Fibroblast of lung (primary cell): Measurements from ENCODE around the gene TMEM126A. TPM values are rescaled to one million over a fixed set of nuclear protein-coding genes. Genes with fewer than 3 reads are reported as not detected.

ENCODE experiments used
- DNase-seq, 2 donors: peaks; one replicate each; pipeline versions ENCODE4 v3.0.0 to v3.0.0-alpha.2; 2010; ENCODE audit warnings: low read depth in 2 of 2
- H2AFZ ChIP-seq: 2 replicates; pipeline ENCODE4 v1.5.1; 2012; ENCODE audit warnings: low read length, control low read depth, inconsistent platforms
- H3K27ac ChIP-seq: 2 replicates; pipeline ENCODE4 v1.5.1; 2011; ENCODE audit warnings: low read length, control low read depth; ENCODE audit not compliant: insufficient read depth
- H3K27me3 ChIP-seq: 2 replicates; pipeline ENCODE4 v1.5.1; 2011; ENCODE audit warnings: mild to moderate bottlenecking, low read length; ENCODE audit not compliant: control insufficient read depth, insufficient read depth
- H3K36me3 ChIP-seq: 2 replicates; pipeline ENCODE4 v1.5.1; 2011; ENCODE audit warnings: low read length; ENCODE audit not compliant: control insufficient read depth, insufficient read depth
- H3K4me1 ChIP-seq: 2 replicates; pipeline ENCODE4 v1.5.1; 2011; ENCODE audit warnings: low read length; ENCODE audit not compliant: control insufficient read depth, insufficient read depth; ENCODE audit errors: extremely low read depth
- H3K4me2 ChIP-seq: 2 replicates; pipeline ENCODE4 v1.5.1; 2011; ENCODE audit warnings: low read length, control low read depth; ENCODE audit not compliant: insufficient read depth; ENCODE audit errors: extremely low read depth
- H3K4me3 ChIP-seq, 4 experiments: fragments of 200-600 bp in 1 of 4; sonication (generic) in 1 of 4; replicated peaks in 1 of 4; 2 replicates each; pipeline ENCODE4 v1.5.1; 2011 to 2016; ENCODE audit warnings: low read length in 4 of 4, low read depth in 3 of 4, mild to moderate bottlenecking in 3 of 4, control low read depth in 2 of 4, inconsistent platforms in 1 of 4, mixed read lengths in 1 of 4; ENCODE audit not compliant: insufficient read depth in 1 of 4; ENCODE audit errors: control extremely low read depth in 1 of 4
- H3K79me2 ChIP-seq: 2 replicates; pipeline ENCODE4 v1.5.1; 2012; ENCODE audit warnings: mild to moderate bottlenecking, low read length, inconsistent platforms; ENCODE audit not compliant: control insufficient read depth, insufficient read depth
- H3K9ac ChIP-seq: 2 replicates; pipeline ENCODE4 v1.5.1; 2011; ENCODE audit warnings: mild to moderate bottlenecking, low read length, control low read depth; ENCODE audit not compliant: insufficient read depth
- H3K9me3 ChIP-seq: 2 replicates; pipeline ENCODE4 v1.5.1; 2012; ENCODE audit warnings: low read depth, low read length; ENCODE audit not compliant: control insufficient read depth, insufficient read depth
- H4K20me1 ChIP-seq: 2 replicates; pipeline ENCODE4 v1.5.1; 2011; ENCODE audit warnings: low read length; ENCODE audit not compliant: control insufficient read depth, insufficient read depth; ENCODE audit errors: extremely low read depth
- CTCF ChIP-seq, 2 donors: IDR thresholded peaks in 1 of 2; conservative IDR thresholded peaks in 1 of 2; 1 replicate in 1 of 2; 2 replicates in 1 of 2; pipeline ENCODE4 v1.5.1; 2011 to 2012; ENCODE audit warnings: low read length in 2 of 2, control low read depth in 1 of 2, inconsistent platforms in 1 of 2, low read depth in 1 of 2, mild to moderate bottlenecking in 1 of 2
- EZH2 ChIP-seq: IDR thresholded peaks from 2 replicates; pipeline ENCODE4 v1.5.1; 2012; ENCODE audit warnings: low read length, control low read depth, mild to moderate bottlenecking; ENCODE audit errors: missing control alignments
- polyA plus RNA-seq, 2 donors: library from polyadenylated mRNA; depleted of rRNA in 1 of 2; stranded (reverse) in 1 of 2; unstranded in 1 of 2; fragments of >200 nt; gene quantifications; 2 replicates each; pipeline ENCODE4 v1.2.1, GENCODE V29; 2011 to 2012; ENCODE audit warnings: missing spikeins in 1 of 2
- total RNA-seq: library from RNA; depleted of rRNA; stranded (reverse); fragments of >200 nt; gene quantifications from 2 replicates; pipeline ENCODE4 v1.2.1, GENCODE V29; 2014

The TMEM126A gene
- total and polyA plus RNA-seq, 2 donors (not counting 1 experiment from before 2014, with no cell fraction given): 36.0 to 76.6 TPM

- H3K4me1 ChIP-seq: peaks cover 21% of the 10 kb centered on the region
- peak; percentile 51 to 67 for DNase-seq
- H3K4me3 ChIP-seq: peak overlapping the region; percentile 42 to 71 (median 60)
- no peaks in the 10 kb centered on the region for H4K20me1 ChIP-seq
- H3K4me2 ChIP-seq: peak overlapping the region; percentile 68
- no peaks in the 10 kb centered on the region for H3K79me2 ChIP-seq
- no peaks in the 10 kb centered on the region for H3K36me3 ChIP-seq
- no peaks in the 10 kb centered on the region for H3K27me3 ChIP-seq
- peak overlapping the region; percentile 74 for H2AFZ ChIP-seq
- TF ChIP-seq EZH2: no peak
- TF ChIP-seq CTCF (conservative IDR thresholded peaks at IDR 0.05 in 1 of 2, IDR thresholded peaks at IDR 0.05 in 1 of 2; ENCODE audit: low read depth in 1 of 2, low read length in 2 of 2): no peak
- H3K9ac ChIP-seq: peak overlapping the region; percentile 68
- peak overlapping the region; percentile 48 for H3K27ac ChIP-seq
- H3K9me3 ChIP-seq: no peaks in the 10 kb centered on the region
Observed at GRCh38 chr11:85682330-85683305, 34.9 kb downstream of the TMEM126A start.

- Histone ChIP-seq H3K4me3 (peak overlapping the region; percentile 30 to 66 (median 57)), H4K20me1 (no peaks in the 10 kb centered on the region), H2AFZ (peak overlapping the region; percentile 73), H3K4me1 (peaks cover 21% of the 10 kb centered on the region), H3K79me2 (no peaks in the 10 kb centered on the region), H3K36me3 (no peaks in the 10 kb centered on the region), H3K9me3 (no peaks in the 10 kb centered on the region), H3K27ac (peak overlapping the region; percentile 84), H3K9ac (peak overlapping the region; percentile 60), H3K27me3 (no peaks in the 10 kb centered on the region), H3K4me2 (peak overlapping the region; percentile 88)
- TF ChIP-seq EZH2: no peak
- DNase-seq: peak in 1 of 2 donors; percentile 82
Observed at GRCh38 chr11:85685125-85685819, 37.5 kb downstream of the TMEM126A start.

GRCh38 chr11:85685820-85686459 is 38.2 kb downstream of the TMEM126A start, which contains the start of gene CCDC89:
CCDC89 (minus strand) TSS chr11:85686195; CDS start chr11:85686130, 65 bp downstream.
- Histone ChIP-seq H3K27me3 (no peaks in the 10 kb centered on the region), H3K79me2 (no peaks in the 10 kb centered on the region), H3K36me3 (no peaks in the 10 kb centered on the region), H2AFZ (peak within 1 kb of the TSS; percentile 73), H3K9me3 (no peaks in the 10 kb centered on the region), H3K27ac (peak within 1 kb of the TSS; percentile 84), H4K20me1 (no peaks in the 10 kb centered on the region), H3K4me3 (peak within 1 kb of the TSS; percentile 30 to 66 (median 57)), H3K9ac (peak within 1 kb of the TSS; percentile 60), H3K4me2 (peak within 1 kb of the TSS; percentile 88), H3K4me1 (peaks cover 21% of the 10 kb centered on the region)
- peak; percentile 99 for DNase-seq
- TF ChIP-seq CTCF (conservative IDR thresholded peaks at IDR 0.05 in 1 of 2, IDR thresholded peaks at IDR 0.05 in 1 of 2; ENCODE audit: low read depth in 1 of 2, low read length in 2 of 2): no peak
